Measurements from ENCODE around the gene CIC.

CIC gene

DNA sequence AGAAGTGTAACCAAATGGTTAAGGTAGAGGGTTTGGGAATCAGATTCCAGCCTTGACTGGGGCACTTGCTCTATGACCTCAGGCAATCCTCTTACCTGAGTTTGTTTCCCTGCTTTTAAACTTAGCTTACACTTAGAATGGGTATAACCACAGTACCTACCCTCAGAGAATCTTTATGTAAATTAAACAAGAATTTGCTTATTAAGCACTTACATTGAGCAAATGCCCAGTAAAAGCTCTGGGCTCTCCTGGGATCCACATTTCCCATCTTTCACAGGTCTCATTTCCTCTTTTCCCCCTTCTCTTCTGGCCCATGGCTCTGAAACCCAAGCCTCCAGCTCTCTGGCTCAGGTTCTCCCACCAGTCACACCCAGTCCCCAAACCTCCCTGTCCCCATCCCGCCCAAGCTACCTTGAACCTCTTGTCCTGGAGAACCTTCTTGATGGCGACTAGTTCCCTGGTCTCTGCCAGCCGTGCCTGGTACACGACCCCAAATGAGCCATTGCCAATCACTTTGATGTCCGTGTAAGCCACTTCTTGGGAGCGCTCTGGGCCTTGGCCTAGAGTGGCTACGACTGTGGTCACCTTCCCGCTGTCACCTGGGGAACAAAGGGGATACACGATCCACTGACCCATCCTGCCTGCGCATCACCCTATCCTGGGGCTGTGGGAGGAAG, 29.4 kb upstream of the CIC start:
- Histone ChIP-seq H3K36me3 (peaks cover 35 to 63% (median 55%) of the 10 kb centered on the region in 11 experiments), H3K9ac (peak overlapping the region in 3 of 11 experiments; percentile 15 to 99 (median 99); a peak in 1 of 22 replicates)

DNA sequence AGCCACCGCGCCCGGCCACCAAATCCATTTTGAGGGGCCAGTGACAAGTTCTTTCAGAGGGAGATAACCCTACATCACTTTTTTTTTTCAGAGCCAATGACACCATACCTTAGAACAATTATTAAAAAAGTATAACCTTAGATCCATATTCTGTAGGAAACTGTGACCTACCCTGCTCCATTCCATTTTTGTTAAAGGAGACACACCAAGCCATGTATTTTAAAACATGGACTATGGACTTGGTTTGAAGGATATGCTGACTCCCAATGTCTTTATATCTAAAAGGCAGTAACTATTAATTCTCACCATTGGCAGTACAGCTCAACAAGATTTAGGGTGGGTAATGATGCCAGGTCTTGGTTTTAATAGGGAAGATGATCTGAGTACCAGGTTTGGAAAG, 27.8 kb upstream of the CIC start:
- Histone ChIP-seq H3K27me3 (no peaks in the 10 kb centered on the region), H3K4me1 (peaks cover 43 to 54% (median 51%) of the 10 kb centered on the region in 10 experiments), H4K20me1 (peaks cover 17 to 60% (median 48%) of the 10 kb centered on the region in 11 experiments; a peak in 19 of 22 replicates), H3K27ac (peak overlapping the region in 9 of 11 experiments; percentile 88 to 96 (median 92); a peak in 18 of 22 replicates), H3K36me3 (peaks cover 19 to 47% (median 39%) of the 10 kb centered on the region in 11 experiments), H3K4me3 (peak overlapping the region; percentile 87 to 98 (median 90)), H3K4me2 (peak overlapping the region; percentile 82 to 98 (median 95)), H3K9ac (peak overlapping the region; percentile 95 to 99 (median 97)), H3K9me3 (replicated peaks in 1 of 11) (no peaks in the 10 kb centered on the region)
- no peak for TF ChIP-seq Cebpa-rat (IDR thresholded peaks at IDR 0.05)

More for the DNA sequence above, 29.4 kb upstream of the CIC start:
- no peak overlapping the region; a peak in 1 of 20 replicates for H3K4me3 ChIP-seq
- no peaks in the 10 kb centered on the region for H3K27me3 ChIP-seq
- no peaks in the 10 kb centered on the region for H3K9me3 ChIP-seq (replicated peaks in 1 of 11)
- TF ChIP-seq Cebpa-rat (IDR thresholded peaks at IDR 0.05) = no peak
- H3K4me2 ChIP-seq = peak overlapping the region; percentile 82 to 98 (median 95); a peak in 19 of 22 replicates
- H4K20me1 ChIP-seq = peaks cover 29 to 70% (median 58%) of the 10 kb centered on the region in 11 experiments; a peak in 20 of 22 replicates
- H3K27ac ChIP-seq = no peak overlapping the region
- peaks cover 28 to 40% (median 36%) of the 10 kb centered on the region in 10 experiments for H3K4me1 ChIP-seq

DNA sequence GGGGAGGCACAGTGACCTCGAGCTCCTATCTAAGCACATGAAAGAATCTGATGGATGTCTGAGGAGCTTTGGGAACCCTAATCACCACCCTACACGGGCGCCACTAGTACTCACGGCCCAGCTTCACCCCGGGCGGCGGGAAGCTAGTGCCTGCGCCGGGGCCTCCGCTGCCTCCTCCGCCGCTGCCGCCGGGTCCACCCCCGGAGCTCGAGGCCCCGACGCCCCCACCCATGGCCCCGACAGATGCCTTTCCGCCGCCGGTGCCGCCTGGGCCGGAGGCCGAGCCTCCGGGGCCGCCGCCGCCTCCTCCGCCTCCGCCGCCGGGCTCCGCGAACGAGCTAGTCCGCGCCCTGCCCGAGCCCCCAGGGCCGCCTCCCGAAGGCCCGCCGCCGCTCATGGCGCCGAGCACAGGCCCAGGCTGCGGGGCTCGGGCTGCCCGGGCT, 27.0 kb upstream of the CIC start:
- peaks cover 15 to 60% (median 45%) of the 10 kb centered on the region in 11 experiments; a peak in 19 of 22 replicates for H4K20me1 ChIP-seq
- peak overlapping the region; percentile 95 to 99 (median 97) for H3K9ac ChIP-seq
- no peaks in the 10 kb centered on the region for H3K9me3 ChIP-seq (replicated peaks in 1 of 11)
- TF ChIP-seq Cebpa-rat (IDR thresholded peaks at IDR 0.05) = no peak
- peaks cover 12 to 46% (median 33%) of the 10 kb centered on the region in 11 experiments; a peak in 21 of 22 replicates for H3K36me3 ChIP-seq
- peak overlapping the region; percentile 82 to 98 (median 95) for H3K4me2 ChIP-seq
- H3K4me1 ChIP-seq = peaks cover 51 to 63% (median 59%) of the 10 kb centered on the region in 10 experiments
- H3K27ac ChIP-seq = peak overlapping the region; percentile 87 to 96 (median 92)
- peak overlapping the region; percentile 87 to 98 (median 90) for H3K4me3 ChIP-seq
- H3K27me3 ChIP-seq = no peaks in the 10 kb centered on the region

DNA sequence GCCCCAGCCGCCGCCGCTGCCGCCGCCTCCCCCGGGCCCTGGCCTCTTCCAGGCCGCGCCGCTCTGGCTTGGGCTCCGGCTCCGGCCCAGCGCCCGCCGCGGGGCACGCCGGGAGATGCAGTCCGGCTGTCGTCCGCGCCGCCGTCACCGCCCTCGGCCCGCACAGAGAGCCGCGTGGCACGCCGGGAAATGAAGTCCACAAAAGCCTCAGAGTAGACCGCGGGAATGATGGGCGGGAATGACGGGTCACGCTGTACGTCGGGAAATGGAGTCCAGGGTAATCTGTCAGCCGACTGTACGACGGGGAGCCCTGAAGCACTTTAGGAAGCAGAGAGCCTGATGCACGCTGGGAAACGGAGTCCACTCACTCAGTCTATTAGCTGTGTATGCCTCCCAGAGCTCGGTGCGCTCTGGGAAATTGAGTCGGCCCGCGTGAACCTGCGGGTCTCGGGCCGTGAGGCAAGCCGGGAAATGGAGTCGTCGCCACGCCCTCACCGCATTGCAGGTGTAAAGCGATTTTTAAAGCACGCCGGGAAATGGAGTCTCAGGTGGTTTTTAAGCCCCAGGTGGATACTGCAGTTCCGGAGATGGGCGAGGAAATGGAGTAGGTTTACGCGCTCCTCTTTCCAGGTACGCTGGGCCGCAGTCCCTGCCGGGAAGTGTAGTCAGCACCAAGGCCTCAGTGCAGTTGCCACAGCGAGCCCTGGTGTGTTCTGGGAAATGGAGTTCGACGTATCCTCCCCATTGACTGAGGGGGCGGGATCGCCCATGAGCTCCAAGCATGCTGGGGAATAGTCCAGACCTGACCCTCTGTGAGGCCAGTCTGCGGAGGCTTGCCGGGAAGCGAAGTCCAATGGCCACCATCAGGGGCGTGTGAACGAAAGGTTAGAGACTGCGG, 26.3 kb upstream of the CIC start, which contains the start of gene GSK3A:
Gene GSK3A (minus strand): TSS at position 91 of the 898 bp plus-strand sequence. CDS start 137 bp downstream, outside the sequence.
- Histone ChIP-seq H3K4me1 (peaks cover 54 to 65% (median 62%) of the 10 kb centered on the region in 10 experiments), H3K36me3 (peaks cover 12 to 43% (median 32%) of the 10 kb centered on the region in 11 experiments; a peak in 20 of 22 replicates), H3K4me3 (peak within 1 kb of the TSS; percentile 87 to 98 (median 90)), H3K9ac (peak within 1 kb of the TSS; percentile 95 to 99 (median 97)), H3K9me3 (replicated peaks in 1 of 11) (no peaks in the 10 kb centered on the region), H3K27ac (peak within 1 kb of the TSS; percentile 87 to 96 (median 92)), H4K20me1 (peaks cover 15 to 59% (median 47%) of the 10 kb centered on the region in 11 experiments; a peak in 19 of 22 replicates), H3K4me2 (peak within 1 kb of the TSS; percentile 93 to 100 (median 97)), H3K27me3 (no peaks in the 10 kb centered on the region)
- no peak for TF ChIP-seq Cebpa-rat (IDR thresholded peaks at IDR 0.05)

DNA sequence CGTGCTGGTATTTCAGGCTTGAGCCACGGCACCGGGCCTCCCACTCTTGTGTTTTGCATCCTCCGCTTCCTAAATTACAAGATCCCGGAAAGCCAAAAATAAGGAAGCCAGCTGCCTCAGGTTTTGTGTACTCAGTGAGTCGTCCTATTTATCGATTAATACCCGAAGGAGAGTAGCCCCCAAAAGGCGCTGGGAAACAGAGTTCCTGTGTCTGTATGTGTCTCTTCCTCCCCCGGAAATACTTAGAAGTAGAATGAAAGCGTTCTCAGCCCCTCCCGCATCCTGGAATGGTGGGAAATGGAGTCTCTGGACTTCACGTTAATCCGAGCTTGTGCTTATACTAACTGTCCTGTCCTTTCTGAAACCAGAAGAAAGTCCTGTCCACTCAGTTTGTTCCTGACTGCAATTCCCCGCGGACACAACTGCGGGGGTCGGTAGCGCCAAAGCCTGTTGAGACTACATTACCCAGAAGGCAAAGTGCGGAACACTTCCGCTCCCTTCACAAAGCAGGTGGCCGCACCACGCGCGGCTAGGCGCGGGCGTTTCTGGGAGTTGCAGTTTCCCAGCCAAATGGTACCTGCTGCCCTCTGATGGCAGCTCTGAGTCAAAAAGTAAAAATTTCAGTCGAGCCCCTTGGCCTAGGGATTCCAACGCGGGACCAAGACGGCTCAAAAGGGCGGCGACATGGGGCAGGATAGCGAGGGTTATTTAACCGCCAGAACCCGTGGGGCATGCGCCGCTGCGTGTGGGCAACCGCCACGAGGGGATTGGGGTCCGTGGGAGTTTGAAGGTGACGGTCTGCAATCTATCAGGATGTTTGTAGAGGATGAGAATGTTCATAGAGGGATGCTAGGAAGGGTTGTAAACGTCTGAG, 24.5 kb upstream of the CIC start:
- H3K9ac ChIP-seq = peak overlapping the region; percentile 95 to 99 (median 97)
- peak overlapping the region; percentile 87 to 98 (median 90) for H3K4me3 ChIP-seq
- H3K36me3 ChIP-seq = peaks cover 13 to 38% (median 28%) of the 10 kb centered on the region in 11 experiments; a peak in 21 of 22 replicates
- H3K4me1 ChIP-seq = peaks cover 54 to 70% (median 60%) of the 10 kb centered on the region in 10 experiments
- H3K4me2 ChIP-seq = peak overlapping the region; percentile 89 to 100 (median 97)
- no peaks in the 10 kb centered on the region for H3K9me3 ChIP-seq (replicated peaks in 1 of 11)
- no peak for TF ChIP-seq Cebpa-rat (IDR thresholded peaks at IDR 0.05)
- H3K27ac ChIP-seq = peak overlapping the region; percentile 65 to 96 (median 92)
- no peaks in the 10 kb centered on the region for H3K27me3 ChIP-seq
- peaks cover 9 to 54% (median 43%) of the 10 kb centered on the region in 11 experiments; a peak in 21 of 22 replicates for H4K20me1 ChIP-seq

DNA sequence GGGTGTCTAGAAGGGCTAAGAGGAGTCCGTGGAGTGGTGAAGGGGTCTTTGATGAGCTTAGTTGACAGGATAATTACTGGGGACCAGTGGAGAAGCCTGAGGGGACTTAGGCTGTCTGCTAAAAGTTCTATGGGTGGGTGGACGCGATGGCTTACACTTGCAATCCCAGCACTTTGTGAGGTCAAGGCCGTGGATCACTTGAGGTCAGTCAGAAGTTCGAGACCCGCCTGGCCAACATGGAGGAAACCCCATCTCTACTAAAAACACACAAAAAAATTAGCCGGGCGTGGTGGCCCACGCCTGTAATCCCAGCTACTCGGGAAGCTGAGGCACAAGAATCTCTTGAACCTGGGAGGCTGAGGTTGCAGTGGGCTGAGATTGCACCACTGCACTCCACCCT, 23.8 kb upstream of the CIC start:
- H3K27ac ChIP-seq = peak overlapping the region in 10 of 11 experiments; percentile 23 to 94 (median 92); a peak in 18 of 22 replicates
- H3K36me3 ChIP-seq = peaks cover 19 to 38% (median 28%) of the 10 kb centered on the region in 11 experiments
- peaks cover 52 to 70% (median 60%) of the 10 kb centered on the region in 10 experiments for H3K4me1 ChIP-seq
- H3K27me3 ChIP-seq = no peaks in the 10 kb centered on the region
- no peak for TF ChIP-seq Cebpa-rat (IDR thresholded peaks at IDR 0.05)
- peak overlapping the region; percentile 18 to 99 (median 96); a peak in 17 of 22 replicates for H3K9ac ChIP-seq
- peak overlapping the region in 4 of 10 experiments; percentile 87 to 94 (median 88); a peak in 4 of 20 replicates for H3K4me3 ChIP-seq
- peak overlapping the region; percentile 89 to 100 (median 97) for H3K4me2 ChIP-seq
- no peaks in the 10 kb centered on the region for H3K9me3 ChIP-seq (replicated peaks in 1 of 11)
- peaks cover 10 to 54% (median 43%) of the 10 kb centered on the region in 11 experiments; a peak in 21 of 22 replicates for H4K20me1 ChIP-seq

DNA sequence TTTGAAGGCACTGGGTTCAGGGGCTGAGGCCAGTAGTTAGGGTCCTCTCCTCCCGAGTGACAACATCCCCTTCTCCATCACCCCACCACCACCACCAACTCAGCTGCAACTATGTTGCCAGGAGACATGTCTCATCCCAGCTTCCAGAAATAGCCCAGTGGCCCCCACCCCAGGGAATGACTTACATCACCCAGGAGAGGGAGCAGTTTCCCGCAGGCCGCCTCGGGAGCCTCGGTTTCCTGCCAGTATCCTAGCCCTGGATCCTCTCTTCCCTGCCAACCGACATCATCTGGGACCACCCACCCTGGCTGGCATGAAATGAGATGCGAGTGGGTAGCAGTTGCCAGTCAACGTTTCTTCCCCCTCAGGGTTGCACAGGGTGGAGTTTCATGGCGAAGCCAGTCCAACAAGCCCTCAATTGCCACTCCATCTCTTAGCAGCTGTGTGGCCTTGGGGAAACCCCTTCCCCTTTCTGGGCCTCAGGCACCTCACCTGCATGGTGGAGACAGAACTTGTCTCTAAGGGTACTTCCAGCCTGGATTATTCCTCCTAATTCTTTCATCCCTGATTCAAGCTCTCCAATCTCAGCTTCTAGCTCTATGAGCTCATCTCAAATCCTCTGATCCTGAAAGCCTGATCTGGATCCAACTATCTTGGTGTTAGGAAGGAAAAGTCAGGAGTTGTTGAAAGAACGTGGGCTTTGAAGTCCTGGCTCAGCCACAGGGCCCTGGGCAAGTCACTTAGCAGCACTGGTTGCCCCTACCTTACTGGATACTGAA, 22.7 kb upstream of the CIC start:
- no peaks in the 10 kb centered on the region for H3K9me3 ChIP-seq (replicated peaks in 1 of 11)
- peaks cover 51 to 69% (median 59%) of the 10 kb centered on the region in 10 experiments for H3K4me1 ChIP-seq
- peak overlapping the region in 8 of 11 experiments; percentile 3 to 95 (median 43); a peak in 13 of 22 replicates for H3K9ac ChIP-seq
- peak overlapping the region in 8 of 11 experiments; percentile 29 to 94 (median 90); a peak in 12 of 22 replicates for H3K27ac ChIP-seq
- peaks cover 19 to 56% (median 43%) of the 10 kb centered on the region in 11 experiments; a peak in 21 of 22 replicates for H4K20me1 ChIP-seq
- no peak for TF ChIP-seq Cebpa-rat (IDR thresholded peaks at IDR 0.05)
- H3K36me3 ChIP-seq = peaks cover 22 to 38% (median 29%) of the 10 kb centered on the region in 11 experiments; a peak in 21 of 22 replicates
- no peak overlapping the region for H3K4me3 ChIP-seq
- H3K4me2 ChIP-seq = peak overlapping the region; percentile 89 to 100 (median 97)
- no peaks in the 10 kb centered on the region for H3K27me3 ChIP-seq
